ENCODE measurements around the gene NUFIP1.

NUFIP1 gene

DNA sequence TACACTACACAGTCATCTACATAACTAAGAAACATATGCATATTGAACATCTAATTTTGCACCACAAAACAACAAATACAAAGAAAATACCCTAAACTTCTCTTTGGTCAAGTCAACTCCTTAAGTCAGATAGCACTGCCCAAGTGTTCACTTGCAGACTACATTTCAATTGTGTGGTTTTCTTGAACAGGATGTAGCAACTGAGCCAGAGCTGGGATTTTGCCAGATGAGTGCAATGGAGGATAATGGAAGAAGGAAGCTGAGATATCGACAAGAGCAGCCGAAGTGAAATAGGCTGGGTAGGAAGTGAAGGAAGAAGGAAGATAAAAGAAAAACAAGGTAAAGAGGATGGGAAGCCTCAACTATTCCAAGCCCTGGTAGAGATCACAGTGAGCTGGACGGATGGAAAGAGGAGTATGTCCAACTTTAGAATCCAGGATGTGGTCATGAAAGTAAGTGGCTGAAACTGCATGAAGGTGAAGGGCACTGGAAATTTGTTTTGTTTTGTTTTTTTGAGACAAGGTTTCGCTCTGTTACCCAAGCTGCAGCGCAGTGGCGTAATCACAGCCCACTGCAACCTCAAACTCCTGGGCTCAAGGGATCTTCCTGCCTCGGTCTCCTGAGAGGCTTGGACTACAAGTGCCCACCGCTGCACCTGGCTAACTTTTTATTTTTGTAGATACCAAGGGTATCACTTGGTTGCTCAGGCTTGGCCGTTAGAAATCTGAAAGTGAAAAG, 15.0 kb downstream of the NUFIP1 start:
- DNase-seq (ENCODE audit: extremely low read depth, insufficient read length), result peak; percentile 9
- Histone ChIP-seq H3K36me3 (ENCODE audit: control insufficient read depth, insufficient read depth, low read length) (no peaks in the 10 kb centered on the region), H3K4me3 (replicated peaks; ENCODE audit: low read depth, low read length) (peak overlapping the region; percentile 29), H3K27me3 (replicated peaks; ENCODE audit: control insufficient read depth, insufficient read depth, low read length) (no peaks in the 10 kb centered on the region)
- TF ChIP-seq, protein P1, sequence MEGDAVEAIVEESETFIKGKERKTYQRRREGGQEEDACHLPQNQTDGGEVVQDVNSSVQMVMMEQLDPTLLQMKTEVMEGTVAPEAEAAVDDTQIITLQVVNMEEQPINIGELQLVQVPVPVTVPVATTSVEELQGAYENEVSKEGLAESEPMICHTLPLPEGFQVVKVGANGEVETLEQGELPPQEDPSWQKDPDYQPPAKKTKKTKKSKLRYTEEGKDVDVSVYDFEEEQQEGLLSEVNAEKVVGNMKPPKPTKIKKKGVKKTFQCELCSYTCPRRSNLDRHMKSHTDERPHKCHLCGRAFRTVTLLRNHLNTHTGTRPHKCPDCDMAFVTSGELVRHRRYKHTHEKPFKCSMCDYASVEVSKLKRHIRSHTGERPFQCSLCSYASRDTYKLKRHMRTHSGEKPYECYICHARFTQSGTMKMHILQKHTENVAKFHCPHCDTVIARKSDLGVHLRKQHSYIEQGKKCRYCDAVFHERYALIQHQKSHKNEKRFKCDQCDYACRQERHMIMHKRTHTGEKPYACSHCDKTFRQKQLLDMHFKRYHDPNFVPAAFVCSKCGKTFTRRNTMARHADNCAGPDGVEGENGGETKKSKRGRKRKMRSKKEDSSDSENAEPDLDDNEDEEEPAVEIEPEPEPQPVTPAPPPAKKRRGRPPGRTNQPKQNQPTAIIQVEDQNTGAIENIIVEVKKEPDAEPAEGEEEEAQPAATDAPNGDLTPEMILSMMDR (IDR thresholded peaks at IDR 0.05; ENCODE audit: insufficient read depth, low read length, poor library complexity, severe bottlenecking), result no peak

DNA sequence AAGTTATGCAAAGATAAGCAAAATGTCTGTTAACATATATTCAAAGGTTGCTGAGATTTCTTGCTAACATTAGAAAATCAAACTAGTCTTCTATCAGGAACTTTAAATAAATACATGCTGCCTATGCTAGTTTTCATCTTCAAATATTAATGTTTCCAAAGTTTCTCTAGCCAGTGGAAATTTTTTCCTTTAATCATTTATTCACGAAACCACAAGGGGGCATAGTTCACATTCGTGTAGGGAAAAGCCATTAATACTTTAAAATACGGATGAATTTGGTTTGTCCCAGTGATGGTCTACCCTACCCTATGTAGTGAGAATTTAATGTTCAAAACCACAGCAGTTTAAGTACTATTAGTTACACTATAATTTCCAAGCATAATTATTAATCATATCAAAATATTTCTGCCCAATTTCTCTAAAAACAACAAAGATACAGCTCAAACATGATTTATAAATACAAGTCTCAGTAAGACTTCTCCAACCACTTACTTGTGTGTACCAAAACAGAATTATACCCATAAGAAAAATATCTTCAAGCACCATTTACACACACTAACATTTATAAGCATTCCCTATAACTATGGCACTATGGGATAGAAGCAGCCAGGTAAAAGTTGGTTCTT, 16.2 kb downstream of the NUFIP1 start:
- Histone ChIP-seq H3K4me3 (replicated peaks; ENCODE audit: low read depth, low read length) (no peak overlapping the region), H3K36me3 (ENCODE audit: control insufficient read depth, insufficient read depth, low read length) (no peaks in the 10 kb centered on the region), H3K27me3 (replicated peaks; ENCODE audit: control insufficient read depth, insufficient read depth, low read length) (no peaks in the 10 kb centered on the region)
- DNase-seq (ENCODE audit: extremely low read depth, insufficient read length), result no peak
- TF ChIP-seq, protein P1 (IDR thresholded peaks at IDR 0.05; ENCODE audit: insufficient read depth, low read length, poor library complexity, severe bottlenecking), result peak; percentile 42

DNA sequence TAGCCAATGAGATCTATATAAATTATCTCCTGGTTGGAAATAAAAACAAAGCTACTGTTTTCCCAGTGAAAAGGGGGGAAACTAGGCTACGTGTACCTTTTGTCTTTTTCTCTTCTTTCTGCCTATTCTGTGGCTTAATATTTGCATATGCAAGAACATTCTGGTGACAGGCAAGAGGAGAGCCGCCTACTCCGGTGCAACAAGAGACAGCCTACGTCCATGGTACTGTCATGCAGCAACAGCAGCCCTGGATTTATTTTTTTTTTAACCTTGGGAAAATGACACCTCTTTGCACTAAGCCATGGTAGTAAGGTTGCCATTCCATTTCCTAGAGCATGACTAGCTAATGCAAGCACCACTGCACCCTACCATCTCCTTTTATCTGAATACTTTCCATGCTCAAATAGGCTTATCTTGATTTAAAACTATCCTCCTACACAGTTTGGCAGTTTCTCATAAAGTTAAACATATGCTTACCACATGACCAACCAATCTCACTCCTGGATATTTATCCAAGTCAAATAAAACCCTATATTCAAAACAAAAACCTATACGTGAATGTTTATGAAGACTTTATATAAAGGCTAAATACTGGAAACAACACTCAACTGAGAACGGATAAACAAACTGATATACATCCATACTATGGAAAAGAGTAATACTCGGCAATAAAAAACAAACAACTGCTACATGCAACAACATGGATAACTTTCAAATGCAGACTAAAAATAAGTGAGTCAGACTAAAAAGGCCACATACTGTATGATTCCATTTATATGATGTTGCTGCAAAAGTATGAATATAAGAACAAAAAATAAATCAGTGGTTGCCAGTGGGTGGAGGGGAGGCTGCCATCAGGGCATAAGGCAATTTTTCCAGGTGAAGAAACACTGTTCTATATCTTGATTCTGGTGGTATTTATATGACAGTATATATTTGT, 17.3 kb downstream of the NUFIP1 start:
- Histone ChIP-seq H3K36me3 (ENCODE audit: control insufficient read depth, insufficient read depth, low read length) (no peaks in the 10 kb centered on the region; the same call in 1 of the 2 replicates), H3K27me3 (replicated peaks; ENCODE audit: control insufficient read depth, insufficient read depth, low read length) (no peaks in the 10 kb centered on the region), H3K4me3 (replicated peaks; ENCODE audit: low read depth, low read length) (no peak overlapping the region)
- TF ChIP-seq, protein P1 (IDR thresholded peaks at IDR 0.05; ENCODE audit: insufficient read depth, low read length, poor library complexity, severe bottlenecking), result no peak
- DNase-seq (ENCODE audit: extremely low read depth, insufficient read length), result no peak

DNA sequence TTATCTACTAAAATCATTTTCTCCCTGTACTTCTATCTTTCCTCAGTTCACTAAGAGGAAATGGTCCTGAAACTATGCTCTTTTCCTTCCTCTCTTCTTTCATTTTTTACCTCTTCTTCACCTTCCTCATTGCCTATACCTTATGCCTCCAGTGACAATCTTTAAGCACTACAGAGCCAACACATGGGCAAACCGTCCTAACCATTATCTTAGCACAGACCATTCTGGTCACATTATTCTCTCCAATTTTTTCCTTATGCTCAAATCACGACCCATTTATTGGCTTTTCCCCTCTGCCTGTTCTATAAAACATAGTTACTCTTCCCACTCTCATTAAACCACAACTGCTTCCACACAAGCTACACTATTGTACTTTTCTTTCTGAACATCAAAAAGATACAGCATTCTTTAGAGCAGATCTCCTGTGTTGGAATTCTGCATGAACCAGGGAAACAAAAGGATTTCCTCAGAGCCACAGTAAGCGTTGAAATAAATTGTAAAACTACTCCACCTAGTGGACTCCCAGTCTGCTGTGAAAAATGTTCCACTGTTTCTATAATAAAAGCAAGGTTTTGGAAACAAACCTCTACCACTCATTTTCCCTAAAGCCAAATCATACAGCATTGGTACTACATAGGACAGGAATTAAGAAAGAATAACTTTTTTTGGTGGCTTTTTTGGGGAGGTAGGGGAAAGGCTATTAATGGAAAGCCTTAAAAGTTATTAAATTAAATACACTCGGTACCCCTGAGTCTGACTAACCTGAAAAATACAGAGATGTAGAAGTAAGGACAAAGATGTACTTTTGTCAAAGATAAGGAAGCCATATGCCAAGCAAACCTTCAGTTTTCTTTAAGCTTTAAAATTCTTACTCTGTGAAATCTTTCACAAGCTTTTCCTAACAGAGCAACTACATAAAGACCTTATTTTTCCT, 19.5 kb downstream of the NUFIP1 start:
- no peaks in the 10 kb centered on the region for H3K27me3 ChIP-seq (replicated peaks; ENCODE audit: control insufficient read depth, insufficient read depth, low read length)
- TF ChIP-seq, protein P1 (IDR thresholded peaks at IDR 0.05; ENCODE audit: insufficient read depth, low read length, poor library complexity, severe bottlenecking), result peak; percentile 57
- no peaks in the 10 kb centered on the region; the same call in none of the 2 replicates for H3K36me3 ChIP-seq (ENCODE audit: control insufficient read depth, insufficient read depth, low read length)
- H3K4me3 ChIP-seq (replicated peaks; ENCODE audit: low read depth, low read length), result no peak overlapping the region
- no peak for DNase-seq (ENCODE audit: extremely low read depth, insufficient read length)

DNA sequence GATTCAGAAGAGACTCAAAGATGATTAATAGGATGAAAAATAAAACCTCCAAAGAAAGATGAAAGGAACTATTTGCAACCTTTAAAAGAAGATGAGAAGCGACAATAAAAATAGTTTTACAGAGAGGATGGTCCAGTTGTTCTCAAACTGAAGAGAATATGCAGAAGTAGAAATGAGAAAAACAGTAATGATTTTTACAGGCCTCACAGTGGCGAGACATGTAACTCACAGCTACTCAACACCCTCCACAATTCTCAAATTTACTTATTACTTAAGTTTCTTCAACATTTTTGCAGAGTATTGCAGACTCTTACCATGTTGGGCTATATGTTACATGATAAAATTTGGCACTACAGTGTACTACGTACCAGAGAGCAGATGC, 20.8 kb downstream of the NUFIP1 start:
- Histone ChIP-seq H3K36me3 (ENCODE audit: control insufficient read depth, insufficient read depth, low read length) (peaks cover 4% of the 10 kb centered on the region), H3K27me3 (replicated peaks; ENCODE audit: control insufficient read depth, insufficient read depth, low read length) (no peaks in the 10 kb centered on the region), H3K4me3 (replicated peaks; ENCODE audit: low read depth, low read length) (no peak overlapping the region)
- DNase-seq (ENCODE audit: extremely low read depth, insufficient read length), result no peak
- TF ChIP-seq, protein P1 (IDR thresholded peaks at IDR 0.05; ENCODE audit: insufficient read depth, low read length, poor library complexity, severe bottlenecking), result no peak

Measured in GM06990 (cell line).